ENCODE data around the gene HIF3A.

Gene HIF3A

GRCh38 chr19:46355234-46356148 lies 58.6 kb downstream of the HIF3A start:
- H3K4me3 Mint-ChIP-seq: peak overlapping the region in 1 of 3 experiments; percentile 31
- no peak for TF ChIP-seq CTCF (IDR thresholded peaks at IDR 0.05; ENCODE audit: unreplicated experiment in 3 of 3)
- peaks cover 11% of the 10 kb centered on the region for H3K4me1 Mint-ChIP-seq
- peaks cover 30% of the 10 kb centered on the region for H3K36me3 Mint-ChIP-seq (ENCODE audit: low read depth)
- H3K27ac Mint-ChIP-seq: peak overlapping the region in 2 of 3 experiments; percentile 8 to 89
- no peaks in the 10 kb centered on the region for H3K9me3 Mint-ChIP-seq
- no peaks in the 10 kb centered on the region for H3K27me3 Mint-ChIP-seq (ENCODE audit: low read depth)

DNA sequence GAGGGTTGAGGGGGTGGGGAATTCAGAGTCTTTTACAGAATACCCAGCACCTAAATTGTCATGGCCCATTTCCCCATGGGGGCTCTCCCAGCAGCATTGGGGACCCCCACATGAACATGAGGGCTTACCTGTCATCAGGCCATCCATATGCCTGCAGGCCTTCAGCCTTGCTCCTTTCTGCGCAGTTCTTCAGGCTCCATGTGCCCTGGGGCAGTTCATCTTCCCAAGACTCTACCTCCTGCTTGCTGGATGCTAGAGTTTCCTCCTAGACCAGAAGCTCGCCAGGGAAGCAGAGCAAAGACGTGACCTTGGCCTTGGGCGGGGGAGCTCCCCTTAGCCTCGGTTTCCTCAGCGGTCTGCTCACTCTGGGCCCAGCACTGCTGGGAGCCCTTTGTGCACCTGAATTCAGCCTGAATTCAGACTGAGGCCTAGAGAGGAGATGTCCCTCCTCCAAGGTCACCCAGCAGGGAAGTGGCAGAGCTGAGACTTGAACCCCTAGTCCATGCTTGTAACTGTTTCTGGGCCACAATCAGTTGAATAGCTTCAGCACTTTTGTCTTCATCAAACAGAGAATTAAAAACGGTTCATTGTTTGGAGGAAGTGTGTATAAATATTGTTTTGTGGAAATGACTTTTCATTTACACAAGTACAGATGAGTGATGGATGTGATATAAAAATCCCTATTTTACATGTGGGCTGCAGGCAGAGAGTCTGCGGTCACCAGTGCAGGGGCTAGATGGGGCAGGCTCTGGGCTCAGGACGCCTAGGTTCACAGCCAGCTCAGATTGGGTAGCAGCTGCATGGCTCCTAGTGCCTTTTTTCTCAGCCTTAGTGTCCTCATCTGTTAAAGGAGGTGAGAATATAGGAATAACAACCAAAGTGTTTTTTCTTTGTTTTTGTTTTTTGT lies 59.6 kb downstream of the HIF3A start:
- no peak overlapping the region for H3K4me3 Mint-ChIP-seq
- no peaks in the 10 kb centered on the region for H3K27me3 Mint-ChIP-seq (ENCODE audit: low read depth)
- H3K36me3 Mint-ChIP-seq (ENCODE audit: low read depth): peaks cover 30% of the 10 kb centered on the region
- no peak overlapping the region for H3K27ac Mint-ChIP-seq
- TF ChIP-seq CTCF (IDR thresholded peaks at IDR 0.05; ENCODE audit: unreplicated experiment in 3 of 3): no peak
- no peaks in the 10 kb centered on the region for H3K9me3 Mint-ChIP-seq
- peaks cover 6% of the 10 kb centered on the region for H3K4me1 Mint-ChIP-seq

GRCh38 chr19:46357846-46358583 lies 61.2 kb downstream of the HIF3A start:
- Mint-ChIP-seq H3K27ac (peak overlapping the region in 1 of 3 experiments; percentile 69), H3K4me3 (no peak overlapping the region), H3K9me3 (no peaks in the 10 kb centered on the region), H3K36me3 (ENCODE audit: low read depth) (peaks cover 37% of the 10 kb centered on the region), H3K4me1 (no peaks in the 10 kb centered on the region), H3K27me3 (ENCODE audit: low read depth) (no peaks in the 10 kb centered on the region)
- TF ChIP-seq CTCF (IDR thresholded peaks at IDR 0.05; ENCODE audit: unreplicated experiment in 3 of 3): no peak

DNA sequence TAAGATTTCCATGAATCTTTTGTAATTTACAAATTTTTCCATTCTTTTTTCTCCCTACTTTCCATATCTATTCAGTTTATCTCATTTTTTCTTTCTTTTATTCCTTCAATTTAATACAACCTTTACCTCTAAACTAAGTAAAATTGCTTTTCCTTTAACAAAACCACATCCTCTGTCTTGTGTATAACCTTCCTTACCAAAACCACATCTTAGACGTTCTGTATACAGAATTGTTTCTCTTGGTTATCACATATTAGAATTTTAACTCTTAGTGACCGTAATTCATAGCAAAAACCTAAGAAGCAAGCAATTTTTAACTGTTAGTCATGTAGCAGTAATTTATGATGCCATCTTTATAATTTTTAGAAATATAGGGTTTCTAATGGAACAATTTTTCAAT lies 65.1 kb downstream of the HIF3A start:
- H3K36me3 Mint-ChIP-seq (ENCODE audit: low read depth): peaks cover 46% of the 10 kb centered on the region
- no peaks in the 10 kb centered on the region for H3K9me3 Mint-ChIP-seq
- no peak for TF ChIP-seq CTCF (IDR thresholded peaks at IDR 0.05; ENCODE audit: unreplicated experiment in 3 of 3)
- H3K27ac Mint-ChIP-seq: no peak overlapping the region
- no peaks in the 10 kb centered on the region for H3K27me3 Mint-ChIP-seq (ENCODE audit: low read depth)
- H3K4me3 Mint-ChIP-seq: no peak overlapping the region
- H3K4me1 Mint-ChIP-seq: peaks cover 13% of the 10 kb centered on the region

GRCh38 chr19:46364359-46364758 lies 67.5 kb downstream of the HIF3A start:
- H3K9me3 Mint-ChIP-seq: no peaks in the 10 kb centered on the region
- peaks cover 50% of the 10 kb centered on the region for H3K36me3 Mint-ChIP-seq (ENCODE audit: low read depth)
- H3K27me3 Mint-ChIP-seq (ENCODE audit: low read depth): no peaks in the 10 kb centered on the region
- H3K4me3 Mint-ChIP-seq: no peak overlapping the region
- TF ChIP-seq CTCF (IDR thresholded peaks at IDR 0.05; ENCODE audit: unreplicated experiment in 3 of 3): no peak
- H3K4me1 Mint-ChIP-seq: peaks cover 24% of the 10 kb centered on the region
- no peak overlapping the region for H3K27ac Mint-ChIP-seq
